ENCODE results near the gene SCAP. TPM values are rescaled to one million over a fixed set of nuclear protein-coding genes. Genes with fewer than 3 reads are reported as not detected.

Gene SCAP
- total and polyA plus RNA-seq, 2 of the 13 experiments (the other 11 are each of a cell fraction or from before 2014, with no cell fraction given), result 40.4 to 53.3 TPM

GRCh38 chr3:47381317-47382157, 94.2 kb downstream of the SCAP start (continued):
- no peak for TF ChIP-seq ZNF503 (CRISPR knock-in tag; IDR thresholded peaks at IDR 0.05)
- no peak for TF ChIP-seq FOXC1 (CRISPR knock-in tag; IDR thresholded peaks at IDR 0.05; ENCODE audit: borderline replicate concordance)
- no peak for TF ChIP-seq ZNF780A (CRISPR knock-in tag; IDR thresholded peaks at IDR 0.05)
- no peak for TF ChIP-seq NFE2L2 (IDR thresholded peaks at IDR 0.05; ENCODE audit: low read length)
- TF ChIP-seq ATF7-NPFF (CRISPR knock-in tag; IDR thresholded peaks at IDR 0.05; ENCODE audit: low read depth), result no peak; the same call in 1 of the 2 replicates
- no peak for TF ChIP-seq ZNF446 (CRISPR knock-in tag; IDR thresholded peaks at IDR 0.05)
- TF ChIP-seq RFXAP (CRISPR knock-in tag; IDR thresholded peaks at IDR 0.05; ENCODE audit: borderline replicate concordance), result no peak
- TF ChIP-seq ZBTB14 (CRISPR knock-in tag; IDR thresholded peaks at IDR 0.05), result no peak
- peak; percentile 81; the same call in 1 of the 2 replicates for TF ChIP-seq ZNF317 (CRISPR knock-in tag; IDR thresholded peaks at IDR 0.05)
- TF ChIP-seq ZNF3 (CRISPR knock-in tag; IDR thresholded peaks at IDR 0.05), result no peak
- no peak for TF ChIP-seq PLRG1 (conservative IDR thresholded peaks at IDR 0.05)
- no peak for TF ChIP-seq ZNF281 (CRISPR knock-in tag; IDR thresholded peaks at IDR 0.05; ENCODE audit: borderline replicate concordance)
- TF ChIP-seq ZNF713 (CRISPR knock-in tag; IDR thresholded peaks at IDR 0.05), result no peak
- no peak for TF ChIP-seq PHF8 (CRISPR knock-in tag; IDR thresholded peaks at IDR 0.05)
- TF ChIP-seq RORA (CRISPR knock-in tag; IDR thresholded peaks at IDR 0.05), result no peak
- TF ChIP-seq HES4 (CRISPR knock-in tag; IDR thresholded peaks at IDR 0.05; ENCODE audit: borderline replicate concordance), result no peak
- no peak for TF ChIP-seq ATF2 (CRISPR knock-in tag; IDR thresholded peaks at IDR 0.05)
- no peak for TF ChIP-seq KDM6A (CRISPR knock-in tag; IDR thresholded peaks at IDR 0.05; ENCODE audit: low read depth)
- 0 out of 2 replicates have a peak, but pooled peaks have one; percentile 26 for TF ChIP-seq IRX3 (CRISPR knock-in tag; IDR thresholded peaks at IDR 0.05; ENCODE audit: borderline replicate concordance, low read depth)
- TF ChIP-seq ZNF570 (CRISPR knock-in tag; IDR thresholded peaks at IDR 0.05; ENCODE audit: borderline replicate concordance), result no peak
- TF ChIP-seq ZNF468 (CRISPR knock-in tag; IDR thresholded peaks at IDR 0.05), result no peak
- TF ChIP-seq PRMT3 (CRISPR knock-in tag; IDR thresholded peaks at IDR 0.05; ENCODE audit: borderline replicate concordance, low read depth), result no peak
- no peak for TF ChIP-seq CBFB (CRISPR knock-in tag; IDR thresholded peaks at IDR 0.05)
- TF ChIP-seq NKX3-1 (CRISPR knock-in tag; IDR thresholded peaks at IDR 0.05), result no peak

Measured in HepG2 (cell line).